Neural cell (in vitro differentiated cells): ENCODE measurements around the gene EEIG2.

Source experiments
- EZH2 ChIP-seq: fragments of 200-600, 300-800 bp; shearing (Covaris generic), sonication (generic); IDR thresholded peaks from 2 replicates; pipeline ENCODE4 v1.6.1; 2014; ENCODE audit warnings: antibody characterized with exemption, low read length, borderline replicate concordance, mild to moderate bottlenecking; ENCODE audit not compliant: insufficient read depth, poor library complexity, severe bottlenecking
- POLR2AphosphoS5 ChIP-seq: IDR thresholded peaks from 2 replicates; pipeline ENCODE4 v1.6.1; 2012
- RAD21 ChIP-seq: fragments of 450-650 bp; conservative IDR thresholded peaks from 2 replicates; pipeline ENCODE4 v1.6.1; 2014; ENCODE audit warnings: antibody characterized with exemption, mild to moderate bottlenecking, moderate library complexity
- TF ChIP-seq, protein P1 (sequence below): fragments of 450-650 bp; IDR thresholded peaks from 2 replicates; pipeline ENCODE4 v1.5.1; 2014; ENCODE audit warnings: antibody characterized with exemption, mild to moderate bottlenecking, moderate library complexity; ENCODE audit not compliant: poor library complexity, severe bottlenecking

DNA sequence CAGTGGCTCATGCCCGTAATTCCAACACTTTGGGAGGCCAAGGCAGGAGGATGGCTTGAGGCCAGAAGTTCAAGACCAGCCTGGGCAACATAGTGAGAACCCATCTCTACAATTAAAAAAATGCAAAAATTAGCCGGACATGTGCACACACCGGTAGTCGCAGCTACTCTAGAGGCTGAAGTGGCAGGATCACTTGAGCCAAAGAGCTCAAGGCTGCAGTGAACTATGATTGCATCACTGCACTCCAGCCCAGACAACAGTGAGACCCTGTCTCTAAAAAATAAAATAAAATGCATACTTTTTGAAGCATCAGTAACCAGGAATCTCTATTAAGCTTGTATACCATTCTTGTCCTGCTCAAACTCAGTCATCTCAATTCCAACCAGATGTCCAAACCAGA lies 27.2 kb upstream of the EEIG2 start:
- TF ChIP-seq EZH2, result no peak
- TF ChIP-seq, protein P1, sequence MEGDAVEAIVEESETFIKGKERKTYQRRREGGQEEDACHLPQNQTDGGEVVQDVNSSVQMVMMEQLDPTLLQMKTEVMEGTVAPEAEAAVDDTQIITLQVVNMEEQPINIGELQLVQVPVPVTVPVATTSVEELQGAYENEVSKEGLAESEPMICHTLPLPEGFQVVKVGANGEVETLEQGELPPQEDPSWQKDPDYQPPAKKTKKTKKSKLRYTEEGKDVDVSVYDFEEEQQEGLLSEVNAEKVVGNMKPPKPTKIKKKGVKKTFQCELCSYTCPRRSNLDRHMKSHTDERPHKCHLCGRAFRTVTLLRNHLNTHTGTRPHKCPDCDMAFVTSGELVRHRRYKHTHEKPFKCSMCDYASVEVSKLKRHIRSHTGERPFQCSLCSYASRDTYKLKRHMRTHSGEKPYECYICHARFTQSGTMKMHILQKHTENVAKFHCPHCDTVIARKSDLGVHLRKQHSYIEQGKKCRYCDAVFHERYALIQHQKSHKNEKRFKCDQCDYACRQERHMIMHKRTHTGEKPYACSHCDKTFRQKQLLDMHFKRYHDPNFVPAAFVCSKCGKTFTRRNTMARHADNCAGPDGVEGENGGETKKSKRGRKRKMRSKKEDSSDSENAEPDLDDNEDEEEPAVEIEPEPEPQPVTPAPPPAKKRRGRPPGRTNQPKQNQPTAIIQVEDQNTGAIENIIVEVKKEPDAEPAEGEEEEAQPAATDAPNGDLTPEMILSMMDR, result no peak
- TF ChIP-seq RAD21, result no peak
- no peak for TF ChIP-seq POLR2AphosphoS5
